CD14-positive monocyte (primary cell): ENCODE results near the gene UQCRFS1. TPM values are rescaled to one million over a fixed set of nuclear protein-coding genes. Genes with fewer than 3 reads are reported as not detected.

Source experiments
- DNase-seq, 3 donors: peaks; one replicate each; pipeline ENCODE4 v3.0.0-alpha.2; 2011 to 2022
- H2AFZ ChIP-seq: 2 replicates; pipeline ENCODE4 v1.6.0; 2012; ENCODE audit warnings: mild to moderate bottlenecking, low read depth, low read length, inconsistent platforms; ENCODE audit not compliant: insufficient read depth, poor library complexity, severe bottlenecking
- H3K27ac ChIP-seq, 2 donors: 1 replicate in 1 of 2; 2 replicates in 1 of 2; pipeline ENCODE4 v1.5.1; 2012 to 2013; ENCODE audit warnings: low read length in 2 of 2, control low read depth in 1 of 2, inconsistent platforms in 1 of 2, low read depth in 1 of 2, mild to moderate bottlenecking in 1 of 2
- H3K27me3 ChIP-seq, 2 donors: one replicate each; pipeline versions ENCODE4 v1.6.0 to v1.6.1; 2011 to 2013; ENCODE audit warnings: low read length in 2 of 2; ENCODE audit not compliant: control insufficient read depth in 2 of 2, insufficient read depth in 2 of 2
- H3K36me3 ChIP-seq, 2 donors: replicated peaks in 1 of 2; 1 replicate in 1 of 2; 2 replicates in 1 of 2; pipeline versions ENCODE4 v1.5.1 to v1.6.1; 2012 to 2013; ENCODE audit warnings: low read length in 2 of 2, control low read depth in 1 of 2, inconsistent platforms in 1 of 2, mild to moderate bottlenecking in 1 of 2; ENCODE audit not compliant: insufficient read depth in 2 of 2, control insufficient read depth in 1 of 2
- H3K4me1 ChIP-seq, 2 donors: 1 replicate in 1 of 2; 2 replicates in 1 of 2; pipeline versions ENCODE4 v1.5.1 to v1.6.1; 2012 to 2013; ENCODE audit warnings: low read length in 2 of 2, control low read depth in 1 of 2, inconsistent platforms in 1 of 2, mild to moderate bottlenecking in 1 of 2, moderate library complexity in 1 of 2; ENCODE audit not compliant: insufficient read depth in 2 of 2, control insufficient read depth in 1 of 2
- H3K4me2 ChIP-seq: replicated peaks from 2 replicates; pipeline ENCODE3; 2012; ENCODE audit warnings: low read length, moderate library complexity, mild to moderate bottlenecking; ENCODE audit not compliant: poor library complexity, severe bottlenecking; ENCODE audit errors: extremely low read depth
- H3K4me3 ChIP-seq, 3 experiments: fragments of 200-600 bp in 1 of 3; sonication (generic) in 1 of 3; replicated peaks in 1 of 3; 1 replicate in 2 of 3; 2 replicates in 1 of 3; pipeline ENCODE4 v1.5.1; 2011 to 2013; ENCODE audit warnings: low read length in 3 of 3, mild to moderate bottlenecking in 3 of 3, control low read depth in 2 of 3, low read depth in 2 of 3, inconsistent platforms in 1 of 3, moderate library complexity in 1 of 3
- H3K79me2 ChIP-seq: 2 replicates; pipeline ENCODE4 v1.6.0; 2012; ENCODE audit warnings: mild to moderate bottlenecking, control low read depth, inconsistent platforms, low read length, moderate library complexity; ENCODE audit not compliant: insufficient read depth
- H3K9ac ChIP-seq: 2 replicates; pipeline ENCODE4 v1.6.0; 2017; ENCODE audit warnings: low read length, mild to moderate bottlenecking; ENCODE audit not compliant: insufficient read depth, poor library complexity, severe bottlenecking
- H3K9me3 ChIP-seq, 2 donors: replicated peaks in 1 of 2; 1 replicate in 1 of 2; 2 replicates in 1 of 2; pipeline versions ENCODE4 v1.5.1 to v1.6.1; 2012 to 2013; ENCODE audit warnings: low read length in 2 of 2, control low read depth in 1 of 2; ENCODE audit not compliant: control insufficient read depth in 1 of 2, insufficient read depth in 1 of 2
- H4K20me1 ChIP-seq: 2 replicates; pipeline ENCODE4 v1.6.0; 2012; ENCODE audit warnings: mild to moderate bottlenecking, low read length, control low read depth, moderate library complexity; ENCODE audit not compliant: insufficient read depth
- H3K27ac Mint-ChIP-seq, 7 donors: one replicate each; pipeline ENCODE4 v1.8.0; 2020; ENCODE audit warnings: mild to moderate bottlenecking in 7 of 7, mixed read lengths in 7 of 7, moderate library complexity in 6 of 7, inconsistent platforms in 2 of 7
- H3K27me3 Mint-ChIP-seq, 3 donors: one replicate each; pipeline ENCODE4 v1.8.0; 2021 to 2022; ENCODE audit warnings: low read depth in 3 of 3, mild to moderate bottlenecking in 3 of 3, mixed read lengths in 3 of 3, moderate library complexity in 3 of 3, inconsistent platforms in 1 of 3
- H3K36me3 Mint-ChIP-seq, 2 donors: one replicate each; pipeline ENCODE4 v1.8.0; 2020; ENCODE audit warnings: mixed read lengths in 2 of 2, inconsistent platforms in 1 of 2, mild to moderate bottlenecking in 1 of 2
- H3K4me1 Mint-ChIP-seq: one replicate; pipeline ENCODE4 v1.8.0; 2020; ENCODE audit warnings: mild to moderate bottlenecking, mixed read lengths
- H3K4me3 Mint-ChIP-seq, 2 donors: one replicate each; pipeline ENCODE4 v1.8.0; 2020; ENCODE audit warnings: mild to moderate bottlenecking in 2 of 2, mixed read lengths in 2 of 2, moderate library complexity in 1 of 2
- H3K9me3 Mint-ChIP-seq, 7 donors: one replicate each; pipeline ENCODE4 v1.8.0; 2020 to 2022; ENCODE audit warnings: mixed read lengths in 7 of 7, mild to moderate bottlenecking in 6 of 7, moderate library complexity in 6 of 7, inconsistent platforms in 2 of 7
- WGBS: methylation state at CpG from one replicate; pipeline ENCODE4 v1.1.5; 2013; ENCODE audit warnings: missing lambda C conversion rate; ENCODE audit not compliant: insufficient coverage; 5-methylcytosine and 5-hydroxymethylcytosine counted together
- intact Hi-C, 2 donors: fragments of 100-400 bp; cut with micrococcal nuclease; formaldehyde crosslinking; loops; one replicate each; pipeline versions ENCODE4 v1.15.0 to v1.15.1; 2023
- polyA plus RNA-seq, 3 donors: library from polyadenylated mRNA; depleted of rRNA in 1 of 3; unstranded in 2 of 3; stranded (reverse) in 1 of 3; fragments of 300-500 nt in 2 of 3; fragments of >200 nt in 1 of 3; fragmentation: Illumina TruSeq in 2 of 3; gene quantifications; 1 replicate in 2 of 3; 2 replicates in 1 of 3; pipeline ENCODE4 v1.2.3, GENCODE V29; 2012 to 2021
- TF ChIP-seq, protein P1 (sequence below): fragments of 200-600 bp; IDR thresholded peaks from one replicate; pipeline ENCODE4 v1.8.0; 2022; ENCODE audit warnings: antibody characterized with exemption, mild to moderate bottlenecking

Gene UQCRFS1
- polyA plus RNA-seq, 3 donors = 26.2 to 108 (median 108) TPM

DNA sequence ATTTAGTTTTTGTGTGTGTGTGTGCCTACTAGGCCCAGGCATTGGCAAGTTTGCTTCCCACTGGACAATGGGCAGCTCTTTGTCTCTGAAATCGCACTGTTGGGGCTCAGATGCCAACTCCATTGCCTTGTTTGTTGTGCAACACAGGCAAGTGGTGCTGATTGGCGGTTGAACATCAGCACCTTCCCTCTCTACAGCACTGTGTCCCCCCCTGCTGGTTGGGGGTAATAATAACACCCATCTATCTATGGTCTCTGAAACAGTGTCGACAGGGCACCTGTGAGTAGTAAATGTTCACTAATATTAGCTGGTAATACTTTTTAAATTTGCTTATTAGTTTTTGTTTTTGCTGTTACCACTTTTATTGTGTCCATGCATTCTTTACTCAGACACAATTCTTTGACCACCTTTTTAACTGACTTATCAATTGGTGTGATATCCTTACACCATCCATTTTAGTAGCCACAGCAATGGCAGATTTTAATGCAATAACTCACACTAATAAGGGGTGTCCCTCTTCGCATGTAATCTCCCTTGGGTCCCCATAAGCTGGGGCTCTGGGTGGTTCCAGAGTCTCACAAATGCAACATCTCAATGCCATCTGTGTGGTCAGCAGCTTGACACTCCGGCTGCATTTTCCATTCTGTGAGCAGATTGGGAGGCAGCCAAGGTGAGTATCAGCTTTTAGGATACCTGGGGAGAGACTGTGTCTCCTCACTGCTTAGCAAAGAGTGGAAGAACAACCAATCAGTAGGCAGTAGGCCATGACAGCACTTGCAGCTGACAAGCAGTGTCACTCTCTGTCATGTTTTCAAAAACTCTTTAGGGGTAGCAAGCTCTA, 47.7 kb upstream of the UQCRFS1 start:
- no peaks in the 10 kb centered on the region for H4K20me1 ChIP-seq
- intact Hi-C loops = no loop called here
- peaks cover 0 to 1% (median 0%) of the 10 kb centered on the region in 7 donors for H3K9me3 Mint-ChIP-seq
- H3K27me3 ChIP-seq = no peaks in the 10 kb centered on the region
- H3K79me2 ChIP-seq = no peaks in the 10 kb centered on the region
- no peak overlapping the region for H3K4me2 ChIP-seq
- WGBS = 57% methylated on average over 1 of the region's 5 CpGs
- peaks cover 2 to 3% (median 2%) of the 10 kb centered on the region in 3 donors for H3K27me3 Mint-ChIP-seq
- H3K4me1 Mint-ChIP-seq = no peaks in the 10 kb centered on the region
- no peaks in the 10 kb centered on the region for H3K36me3 Mint-ChIP-seq
- no peak overlapping the region for H3K4me3 ChIP-seq
- no peak for DNase-seq
- TF ChIP-seq, protein P1, sequence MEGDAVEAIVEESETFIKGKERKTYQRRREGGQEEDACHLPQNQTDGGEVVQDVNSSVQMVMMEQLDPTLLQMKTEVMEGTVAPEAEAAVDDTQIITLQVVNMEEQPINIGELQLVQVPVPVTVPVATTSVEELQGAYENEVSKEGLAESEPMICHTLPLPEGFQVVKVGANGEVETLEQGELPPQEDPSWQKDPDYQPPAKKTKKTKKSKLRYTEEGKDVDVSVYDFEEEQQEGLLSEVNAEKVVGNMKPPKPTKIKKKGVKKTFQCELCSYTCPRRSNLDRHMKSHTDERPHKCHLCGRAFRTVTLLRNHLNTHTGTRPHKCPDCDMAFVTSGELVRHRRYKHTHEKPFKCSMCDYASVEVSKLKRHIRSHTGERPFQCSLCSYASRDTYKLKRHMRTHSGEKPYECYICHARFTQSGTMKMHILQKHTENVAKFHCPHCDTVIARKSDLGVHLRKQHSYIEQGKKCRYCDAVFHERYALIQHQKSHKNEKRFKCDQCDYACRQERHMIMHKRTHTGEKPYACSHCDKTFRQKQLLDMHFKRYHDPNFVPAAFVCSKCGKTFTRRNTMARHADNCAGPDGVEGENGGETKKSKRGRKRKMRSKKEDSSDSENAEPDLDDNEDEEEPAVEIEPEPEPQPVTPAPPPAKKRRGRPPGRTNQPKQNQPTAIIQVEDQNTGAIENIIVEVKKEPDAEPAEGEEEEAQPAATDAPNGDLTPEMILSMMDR = peak; percentile 36
- no peaks in the 10 kb centered on the region for H3K4me1 ChIP-seq
- H3K36me3 ChIP-seq = no peaks in the 10 kb centered on the region
- H3K4me3 Mint-ChIP-seq = no peak overlapping the region
- H3K27ac ChIP-seq = no peak overlapping the region
- no peak overlapping the region for H3K27ac Mint-ChIP-seq
- no peak overlapping the region for H2AFZ ChIP-seq
- no peaks in the 10 kb centered on the region for H3K9me3 ChIP-seq
- H3K9ac ChIP-seq = no peak overlapping the region

DNA sequence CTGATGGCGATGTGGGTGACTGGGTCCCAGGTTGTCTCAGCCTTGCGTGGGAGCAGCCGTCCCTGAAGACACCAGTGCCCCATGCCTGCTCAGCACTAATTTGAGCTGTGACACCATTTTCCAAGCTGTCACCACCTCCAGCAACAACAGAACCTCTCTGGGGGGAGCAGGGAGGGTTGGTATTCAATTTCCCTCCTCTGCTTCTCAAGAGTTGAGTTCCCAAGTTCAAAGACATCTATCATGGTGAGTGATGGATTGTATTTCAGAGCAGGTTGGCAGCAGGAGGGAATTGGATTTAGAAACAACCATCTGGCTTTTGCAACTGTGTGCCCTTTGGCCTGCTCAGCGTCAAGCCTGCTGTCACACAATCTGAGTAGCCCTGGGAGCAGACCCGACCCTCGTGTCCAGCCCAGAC, 46.9 kb upstream of the UQCRFS1 start:
- no peaks in the 10 kb centered on the region for H3K27me3 ChIP-seq
- H3K4me1 Mint-ChIP-seq = no peaks in the 10 kb centered on the region
- no peaks in the 10 kb centered on the region for H3K36me3 Mint-ChIP-seq
- H3K9me3 Mint-ChIP-seq = peaks cover 0 to 1% (median 0%) of the 10 kb centered on the region in 7 donors
- H3K4me3 Mint-ChIP-seq = no peak overlapping the region
- H4K20me1 ChIP-seq = no peaks in the 10 kb centered on the region
- H3K4me1 ChIP-seq = no peaks in the 10 kb centered on the region
- no peak overlapping the region for H3K4me3 ChIP-seq
- no peak overlapping the region for H3K27ac Mint-ChIP-seq
- H3K27me3 Mint-ChIP-seq = peaks cover 2 to 3% (median 3%) of the 10 kb centered on the region in 3 donors
- no peak for DNase-seq
- H2AFZ ChIP-seq = no peak overlapping the region
- no peak overlapping the region for H3K9ac ChIP-seq
- H3K4me2 ChIP-seq = no peak overlapping the region
- TF ChIP-seq, protein P1 = no peak
- intact Hi-C loops = no loop called here
- 67% methylated on average over 1 of the region's 6 CpGs for WGBS
- no peak overlapping the region for H3K27ac ChIP-seq
- H3K9me3 ChIP-seq = no peaks in the 10 kb centered on the region
- H3K36me3 ChIP-seq = no peaks in the 10 kb centered on the region
- H3K79me2 ChIP-seq = no peaks in the 10 kb centered on the region
